ENCODE measurements around the gene PLEKHN1.

Gene PLEKHN1

GRCh38 chr1:960363-961131 lies 5.7 kb upstream of the PLEKHN1 start, which contains the start of gene KLHL17:
Gene KLHL17 (plus strand): TSS chr1:960584. CDS start chr1:960694, 110 bp downstream.
- DNase-seq (ENCODE audit: low read depth, low spot score): no peak

- DNase-seq (ENCODE audit: low read depth, low spot score): no peak
Observed at GRCh38 chr1:961132-961669, 5.1 kb upstream of the PLEKHN1 start.

- DNase-seq (ENCODE audit: low read depth, low spot score): no peak
Observed at GRCh38 chr1:962381-963300, 3.6 kb upstream of the PLEKHN1 start.

DNA sequence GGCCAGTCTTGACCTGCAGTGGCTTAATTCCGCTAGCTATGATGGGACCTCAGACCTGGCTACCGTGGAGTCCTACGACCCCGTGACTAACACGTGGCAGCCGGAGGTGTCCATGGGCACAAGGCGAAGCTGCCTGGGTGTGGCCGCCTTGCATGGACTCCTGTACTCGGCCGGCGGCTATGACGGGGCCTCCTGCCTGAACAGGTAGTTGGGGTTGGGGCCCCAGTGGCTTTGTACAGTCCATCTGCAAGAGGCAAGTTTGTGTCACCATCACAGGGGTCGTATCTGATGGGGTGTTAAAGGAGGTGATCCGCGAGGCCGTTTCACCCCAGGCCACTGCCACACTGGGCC lies 3.0 kb upstream of the PLEKHN1 start:
- no peak for DNase-seq (ENCODE audit: low read depth, low spot score)

- no peak for DNase-seq (ENCODE audit: low read depth, low spot score)
Observed at GRCh38 chr1:963746-964525, 2.3 kb upstream of the PLEKHN1 start.

- DNase-seq (ENCODE audit: low read depth, low spot score): no peak
Observed at GRCh38 chr1:964691-965525, 1.4 kb upstream of the PLEKHN1 start.

DNA sequence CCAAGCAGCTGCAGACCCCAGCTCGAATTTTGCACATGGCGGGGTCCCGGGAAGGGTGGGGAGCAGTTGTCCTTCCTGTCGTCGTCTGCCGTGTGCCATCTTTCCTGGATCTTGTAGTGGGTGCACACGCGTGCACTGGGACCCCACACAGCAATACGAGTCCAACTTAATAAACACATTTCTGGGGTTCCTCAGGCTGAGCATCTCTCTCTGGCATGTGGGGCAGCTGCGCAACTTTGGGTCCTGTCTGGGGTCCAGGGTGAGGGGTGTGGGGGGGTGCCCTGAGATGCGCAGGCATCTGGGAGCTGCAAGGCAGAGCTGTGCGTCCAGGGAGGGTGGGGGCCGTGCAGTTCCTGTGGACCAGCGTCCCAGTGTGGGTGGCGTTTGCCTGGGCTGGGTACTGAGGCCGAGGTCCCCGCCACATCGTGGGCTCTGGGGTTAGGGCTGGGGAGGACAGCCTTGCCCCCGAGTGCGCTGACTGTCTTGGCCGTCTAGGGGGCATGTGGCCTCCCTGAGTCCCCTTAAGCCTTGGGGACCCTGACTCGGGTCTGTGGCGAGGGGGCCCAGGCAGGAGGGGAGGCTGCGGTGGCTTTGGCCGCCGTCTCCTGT lies 652 bp upstream of the PLEKHN1 start:
- DNase-seq (ENCODE audit: low read depth, low spot score): no peak

GRCh38 chr1:966704-967300 lies 520 bp downstream of the PLEKHN1 start:
- no peak for DNase-seq (ENCODE audit: low read depth, low spot score)

GRCh38 chr1:967466-968343 lies 1.4 kb downstream of the PLEKHN1 start:
- no peak for DNase-seq (ENCODE audit: low read depth, low spot score)

DNA sequence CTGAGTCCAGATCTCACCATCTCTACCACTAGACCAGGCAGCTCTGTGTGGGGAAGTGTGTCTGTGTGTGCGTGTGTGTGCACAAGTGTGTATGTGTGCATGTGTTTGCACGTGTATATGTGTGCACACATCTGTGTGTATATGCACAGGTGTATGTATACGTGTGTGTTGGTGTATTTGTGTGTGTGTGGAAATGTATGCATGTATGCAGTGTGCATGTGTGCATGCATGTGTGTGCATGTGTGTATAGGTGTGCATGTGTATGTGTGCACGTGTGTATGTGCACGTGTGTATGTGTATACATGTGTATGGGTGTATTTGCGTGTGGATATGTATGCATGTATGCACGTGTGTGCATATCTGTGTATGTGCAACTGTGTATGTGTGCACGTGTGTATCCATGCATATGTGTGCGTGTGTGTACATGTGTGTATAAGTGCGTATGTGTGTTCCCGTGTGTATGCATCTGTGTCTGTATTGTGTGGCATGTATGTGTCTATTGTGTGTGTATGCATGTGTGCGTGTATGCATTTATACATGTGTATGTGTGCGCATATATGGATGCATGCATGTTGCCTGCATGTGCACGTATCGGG lies 3.1 kb downstream of the PLEKHN1 start:
- DNase-seq (ENCODE audit: low read depth, low spot score): no peak

DNA sequence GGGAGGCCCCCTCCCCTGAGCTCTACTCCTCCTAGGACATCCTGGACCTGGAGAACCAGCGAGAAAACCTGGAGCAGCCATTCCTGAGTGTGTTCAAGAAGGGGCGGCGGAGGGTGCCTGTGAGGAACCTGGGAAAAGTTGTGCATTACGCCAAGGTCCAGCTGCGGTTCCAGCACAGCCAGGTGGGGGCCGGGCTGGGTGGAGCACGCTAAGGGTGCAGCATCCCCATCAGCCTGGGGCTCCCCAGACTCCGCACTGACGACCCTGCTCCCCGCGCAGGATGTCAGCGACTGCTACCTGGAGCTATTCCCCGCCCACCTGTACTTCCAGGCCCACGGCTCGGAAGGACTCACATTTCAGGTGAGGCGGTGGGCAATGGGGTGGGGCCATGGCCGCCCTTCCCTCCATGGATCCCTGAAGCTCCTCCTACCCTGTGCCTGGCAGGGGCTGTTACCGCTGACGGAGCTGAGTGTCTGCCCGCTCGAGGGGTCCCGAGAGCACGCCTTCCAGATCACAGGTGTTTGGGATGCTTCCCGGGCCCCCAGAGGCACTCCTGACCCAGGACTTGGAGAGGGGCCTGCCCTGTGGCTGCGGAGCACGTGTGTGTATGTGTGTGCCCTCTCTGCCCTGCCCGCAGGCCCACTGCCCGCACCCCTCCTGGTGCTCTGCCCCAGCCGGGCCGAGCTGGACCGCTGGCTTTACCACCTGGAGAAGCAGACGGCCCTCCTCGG lies 4.1 kb downstream of the PLEKHN1 start:
- no peak for DNase-seq (ENCODE audit: low read depth, low spot score)

GRCh38 chr1:970973-971730 lies 4.9 kb downstream of the PLEKHN1 start:
- DNase-seq (ENCODE audit: low read depth, low spot score): no peak

- no peak for DNase-seq (ENCODE audit: low read depth, low spot score)
Observed at GRCh38 chr1:971751-972506, 5.6 kb downstream of the PLEKHN1 start.

DNA sequence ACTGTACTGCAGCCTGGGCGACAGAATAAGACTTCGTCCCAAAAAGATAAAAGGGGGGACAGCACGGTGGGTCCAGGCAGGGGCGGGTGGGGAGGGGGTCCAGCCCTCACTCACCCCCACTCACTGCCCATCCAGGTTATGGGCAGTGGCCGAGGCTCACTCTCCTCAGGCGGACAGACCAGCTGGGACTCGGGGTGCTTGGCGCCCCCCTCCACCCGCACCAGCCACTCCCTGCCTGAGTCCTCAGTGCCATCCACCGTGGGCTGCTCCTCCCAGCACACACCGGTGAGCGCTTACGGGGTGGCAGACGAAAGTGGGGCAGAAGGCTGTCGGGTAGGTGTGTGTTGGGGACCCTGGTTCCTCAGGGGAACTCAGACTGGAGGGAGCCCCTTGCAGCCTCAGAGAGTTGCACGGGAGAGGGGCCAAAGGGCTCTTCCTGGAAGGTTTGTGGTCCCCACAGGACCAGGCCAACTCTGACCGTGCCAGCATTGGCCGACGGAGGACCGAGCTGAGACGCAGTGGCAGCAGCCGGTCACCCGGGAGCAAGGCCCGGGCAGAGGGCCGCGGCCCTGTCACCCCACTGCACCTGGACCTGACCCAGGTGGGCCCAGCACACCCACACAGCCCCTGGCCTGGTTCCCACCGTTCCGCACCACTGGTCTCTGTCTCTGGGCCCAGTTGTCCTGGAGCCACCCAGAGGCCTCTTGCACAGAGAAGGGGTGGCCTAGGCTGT lies 6.6 kb downstream of the PLEKHN1 start:
- no peak for DNase-seq (ENCODE audit: low read depth, low spot score)

- no peak for DNase-seq (ENCODE audit: low read depth, low spot score)
Observed at GRCh38 chr1:973459-974292, 7.4 kb downstream of the PLEKHN1 start.

Measured in smooth muscle cell of the brain vasculature (primary cell).